ENCODE measurements around the gene TUSC2. TPM values are rescaled to one million over a fixed set of nuclear protein-coding genes. Genes with fewer than 3 reads are reported as not detected.

Gene TUSC2
- total and polyA plus RNA-seq, 2 experiments from 2014 or later: 41.6 to 71.0 TPM

- TF ChIP-seq, protein P1, sequence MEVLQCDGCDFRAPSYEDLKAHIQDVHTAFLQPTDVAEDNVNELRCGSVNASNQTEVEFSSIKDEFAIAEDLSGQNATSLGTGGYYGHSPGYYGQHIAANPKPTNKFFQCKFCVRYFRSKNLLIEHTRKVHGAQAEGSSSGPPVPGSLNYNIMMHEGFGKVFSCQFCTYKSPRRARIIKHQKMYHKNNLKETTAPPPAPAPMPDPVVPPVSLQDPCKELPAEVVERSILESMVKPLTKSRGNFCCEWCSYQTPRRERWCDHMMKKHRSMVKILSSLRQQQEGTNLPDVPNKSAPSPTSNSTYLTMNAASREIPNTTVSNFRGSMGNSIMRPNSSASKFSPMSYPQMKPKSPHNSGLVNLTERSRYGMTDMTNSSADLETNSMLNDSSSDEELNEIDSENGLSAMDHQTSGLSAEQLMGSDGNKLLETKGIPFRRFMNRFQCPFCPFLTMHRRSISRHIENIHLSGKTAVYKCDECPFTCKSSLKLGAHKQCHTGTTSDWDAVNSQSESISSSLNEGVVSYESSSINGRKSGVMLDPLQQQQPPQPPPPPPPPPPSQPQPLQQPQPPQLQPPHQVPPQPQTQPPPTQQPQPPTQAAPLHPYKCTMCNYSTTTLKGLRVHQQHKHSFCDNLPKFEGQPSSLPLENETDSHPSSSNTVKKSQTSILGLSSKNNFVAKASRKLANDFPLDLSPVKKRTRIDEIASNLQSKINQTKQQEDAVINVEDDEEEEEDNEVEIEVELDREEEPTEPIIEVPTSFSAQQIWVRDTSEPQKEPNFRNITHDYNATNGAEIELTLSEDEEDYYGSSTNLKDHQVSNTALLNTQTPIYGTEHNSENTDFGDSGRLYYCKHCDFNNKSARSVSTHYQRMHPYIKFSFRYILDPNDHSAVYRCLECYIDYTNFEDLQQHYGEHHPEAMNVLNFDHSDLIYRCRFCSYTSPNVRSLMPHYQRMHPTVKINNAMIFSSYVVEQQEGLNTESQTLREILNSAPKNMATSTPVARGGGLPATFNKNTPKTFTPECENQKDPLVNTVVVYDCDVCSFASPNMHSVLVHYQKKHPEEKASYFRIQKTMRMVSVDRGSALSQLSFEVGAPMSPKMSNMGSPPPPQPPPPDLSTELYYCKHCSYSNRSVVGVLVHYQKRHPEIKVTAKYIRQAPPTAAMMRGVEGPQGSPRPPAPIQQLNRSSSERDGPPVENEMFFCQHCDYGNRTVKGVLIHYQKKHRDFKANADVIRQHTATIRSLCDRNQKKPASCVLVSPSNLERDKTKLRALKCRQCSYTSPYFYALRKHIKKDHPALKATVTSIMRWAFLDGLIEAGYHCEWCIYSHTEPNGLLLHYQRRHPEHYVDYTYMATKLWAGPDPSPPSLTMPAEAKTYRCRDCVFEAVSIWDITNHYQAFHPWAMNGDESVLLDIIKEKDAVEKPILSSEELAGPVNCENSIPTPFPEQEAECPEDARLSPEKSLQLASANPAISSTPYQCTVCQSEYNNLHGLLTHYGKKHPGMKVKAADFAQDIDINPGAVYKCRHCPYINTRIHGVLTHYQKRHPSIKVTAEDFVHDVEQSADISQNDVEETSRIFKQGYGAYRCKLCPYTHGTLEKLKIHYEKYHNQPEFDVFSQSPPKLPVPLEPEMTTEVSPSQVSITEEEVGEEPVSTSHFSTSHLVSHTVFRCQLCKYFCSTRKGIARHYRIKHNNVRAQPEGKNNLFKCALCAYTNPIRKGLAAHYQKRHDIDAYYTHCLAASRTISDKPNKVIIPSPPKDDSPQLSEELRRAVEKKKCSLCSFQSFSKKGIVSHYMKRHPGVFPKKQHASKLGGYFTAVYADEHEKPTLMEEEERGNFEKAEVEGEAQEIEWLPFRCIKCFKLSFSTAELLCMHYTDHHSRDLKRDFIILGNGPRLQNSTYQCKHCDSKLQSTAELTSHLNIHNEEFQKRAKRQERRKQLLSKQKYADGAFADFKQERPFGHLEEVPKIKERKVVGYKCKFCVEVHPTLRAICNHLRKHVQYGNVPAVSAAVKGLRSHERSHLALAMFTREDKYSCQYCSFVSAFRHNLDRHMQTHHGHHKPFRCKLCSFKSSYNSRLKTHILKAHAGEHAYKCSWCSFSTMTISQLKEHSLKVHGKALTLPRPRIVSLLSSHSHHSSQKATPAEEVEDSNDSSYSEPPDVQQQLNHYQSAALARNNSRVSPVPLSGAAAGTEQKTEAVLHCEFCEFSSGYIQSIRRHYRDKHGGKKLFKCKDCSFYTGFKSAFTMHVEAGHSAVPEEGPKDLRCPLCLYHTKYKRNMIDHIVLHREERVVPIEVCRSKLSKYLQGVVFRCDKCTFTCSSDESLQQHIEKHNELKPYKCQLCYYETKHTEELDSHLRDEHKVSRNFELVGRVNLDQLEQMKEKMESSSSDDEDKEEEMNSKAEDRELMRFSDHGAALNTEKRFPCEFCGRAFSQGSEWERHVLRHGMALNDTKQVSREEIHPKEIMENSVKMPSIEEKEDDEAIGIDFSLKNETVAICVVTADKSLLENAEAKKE (CRISPR knock-in tag; IDR thresholded peaks at IDR 0.05): no peak
- TF ChIP-seq NANOG (IDR thresholded peaks at IDR 0.05; ENCODE audit: borderline replicate concordance) (no peak), ETS1 (IDR thresholded peaks at IDR 0.05) (no peak)
These were observed 29.9 kb downstream of the TUSC2 start (continued) for GRCh38 chr3:50297896-50298725.

DNA sequence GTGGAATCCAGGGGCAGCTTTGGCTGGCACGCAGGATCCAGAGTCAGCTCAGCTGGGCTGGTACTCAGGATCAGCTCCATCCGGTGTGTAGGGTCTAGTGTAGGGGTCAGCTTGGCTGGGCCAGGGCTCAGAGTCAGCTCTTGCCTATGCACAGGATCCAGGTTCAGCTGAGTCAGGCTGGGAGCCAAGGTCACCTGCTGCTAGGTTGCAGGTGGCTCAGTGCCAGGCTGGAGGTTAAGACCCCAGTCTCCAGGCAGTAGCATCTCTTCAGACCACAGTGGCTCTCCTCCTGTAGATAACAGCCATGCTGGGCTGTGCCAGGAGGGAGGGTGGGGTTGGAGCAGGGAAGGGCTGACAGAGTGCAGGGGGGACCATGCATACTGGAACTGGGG, 30.6 kb downstream of the TUSC2 start:
- H3K27me3 ChIP-seq (ENCODE audit: insufficient read depth): no peaks in the 10 kb centered on the region
- DNase-seq (ENCODE audit: low spot score): no peak
- peaks cover 9% of the 10 kb centered on the region for H3F3A ChIP-seq (replicated peaks; ENCODE audit: low read depth)
- peaks cover 25% of the 10 kb centered on the region for H3K27me3 Mint-ChIP-seq (ENCODE audit: insufficient read depth, low read depth, poor library complexity)
- H3K4me2 ChIP-seq: no peak overlapping the region
- no peaks in the 10 kb centered on the region for H3K36me3 ChIP-seq (ENCODE audit: insufficient read depth)
- H3K4me3 Mint-ChIP-seq: no peak overlapping the region
- H3K9me2 ChIP-seq (ENCODE audit: insufficient read depth): no peaks in the 10 kb centered on the region
- no peak for TF ChIP-seq ZNF114 (CRISPR knock-in tag; IDR thresholded peaks at IDR 0.05)
- TF ChIP-seq STAT1 (IDR thresholded peaks at IDR 0.05; ENCODE audit: unreplicated experiment): no peak
- TF ChIP-seq NANOG (IDR thresholded peaks at IDR 0.05; ENCODE audit: borderline replicate concordance): no peak
- TF ChIP-seq, protein P1 (CRISPR knock-in tag; IDR thresholded peaks at IDR 0.05): no peak
- TF ChIP-seq JUNB (IDR thresholded peaks at IDR 0.05; ENCODE audit: unreplicated experiment): no peak
- H3K4me3 ChIP-seq: no peak overlapping the region
- peaks cover 20% of the 10 kb centered on the region for H3K4me1 Mint-ChIP-seq
- no peak overlapping the region for H3K27ac Mint-ChIP-seq
- H3K9me3 Mint-ChIP-seq: no peaks in the 10 kb centered on the region; the same call in 2 of the 3 replicates
- no peak overlapping the region for H2AFZ ChIP-seq
- H3K79me2 ChIP-seq (replicated peaks; ENCODE audit: insufficient read depth): no peaks in the 10 kb centered on the region
- H4K20me1 ChIP-seq (replicated peaks; ENCODE audit: insufficient read depth): no peaks in the 10 kb centered on the region
- H3K27ac ChIP-seq (ENCODE audit: low read depth): no peak overlapping the region
- no peaks in the 10 kb centered on the region for H3K36me3 Mint-ChIP-seq (ENCODE audit: low read depth)
- ATAC-seq: no peak
- H3K4me1 ChIP-seq (ENCODE audit: insufficient read depth): peaks cover 16% of the 10 kb centered on the region

Measured in GM23338 (cell line).